HG03520 (cell line): ENCODE data around the gene RC3H2.
"Not testable (repeated sequence)": the region's sequence is repeated elsewhere in the genome, so short reads cannot be mapped to it uniquely, and the experiment has no call there.

Experiments used
- ATAC-seq: cut with Tn5 transposase; IDR thresholded peaks from one replicate; pipeline ENCODE4 v1.9.1; 2021; ENCODE audit warnings: mild to moderate bottlenecking, moderate library complexity; ENCODE audit not compliant: unreplicated experiment

RC3H2 gene

DNA sequence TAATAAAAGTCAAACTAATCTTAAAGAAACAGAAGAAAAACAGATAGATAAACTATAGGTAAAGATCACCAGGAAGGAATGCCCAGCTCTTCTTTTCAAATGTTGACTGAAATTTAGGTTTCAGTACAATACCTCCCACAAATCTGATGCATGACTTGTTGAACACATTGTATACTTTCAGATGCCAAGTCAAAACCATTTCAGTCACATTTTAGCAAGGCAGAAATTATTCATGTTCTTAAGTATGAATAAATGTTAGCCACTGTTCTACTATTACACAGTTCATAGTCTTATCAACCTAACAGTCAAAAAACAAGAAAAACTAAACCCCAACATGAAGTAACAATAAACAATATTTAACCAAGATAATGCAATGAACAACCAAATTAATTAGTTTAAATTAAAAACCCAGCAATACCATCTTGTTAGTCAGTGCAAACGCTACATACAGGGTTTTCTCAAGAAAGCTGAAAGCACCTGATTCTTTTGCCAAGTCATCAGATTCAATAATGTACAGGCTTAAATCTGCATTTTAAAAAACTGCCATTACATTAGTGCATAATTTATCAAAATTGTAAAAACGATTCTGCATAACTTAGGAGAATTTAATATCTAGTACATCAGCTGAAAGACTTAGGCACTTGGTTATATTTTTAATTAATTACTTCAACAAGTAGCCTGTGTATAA, 56.8 kb downstream of the RC3H2 start:
- ATAC-seq, result no peak

DNA sequence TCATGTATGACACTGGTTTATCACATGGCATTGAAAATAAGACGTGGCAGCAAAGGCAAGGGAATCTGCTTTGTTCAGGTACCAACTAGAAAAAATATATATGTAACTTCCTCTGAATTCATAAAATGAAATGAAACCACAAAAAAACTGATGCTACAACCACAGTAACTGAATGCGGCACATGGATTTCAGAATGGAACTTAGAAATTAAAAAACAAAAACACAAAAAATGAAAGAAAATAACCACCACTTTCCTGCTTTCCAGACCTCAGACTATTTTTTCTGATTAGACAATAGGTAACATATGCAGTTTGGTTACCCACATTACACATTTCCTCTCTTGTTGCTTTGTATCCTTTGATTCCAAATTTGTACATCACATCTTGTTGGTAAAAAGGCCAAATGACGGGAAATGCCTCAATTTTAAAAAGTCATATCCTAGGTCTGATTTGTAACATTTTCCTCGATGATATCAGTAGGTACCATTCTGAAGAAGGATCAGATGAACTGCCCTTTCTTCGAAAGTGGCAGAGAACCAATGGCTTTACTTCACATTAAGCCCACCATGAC, 58.7 kb downstream of the RC3H2 start:
- ATAC-seq, result no peak

DNA sequence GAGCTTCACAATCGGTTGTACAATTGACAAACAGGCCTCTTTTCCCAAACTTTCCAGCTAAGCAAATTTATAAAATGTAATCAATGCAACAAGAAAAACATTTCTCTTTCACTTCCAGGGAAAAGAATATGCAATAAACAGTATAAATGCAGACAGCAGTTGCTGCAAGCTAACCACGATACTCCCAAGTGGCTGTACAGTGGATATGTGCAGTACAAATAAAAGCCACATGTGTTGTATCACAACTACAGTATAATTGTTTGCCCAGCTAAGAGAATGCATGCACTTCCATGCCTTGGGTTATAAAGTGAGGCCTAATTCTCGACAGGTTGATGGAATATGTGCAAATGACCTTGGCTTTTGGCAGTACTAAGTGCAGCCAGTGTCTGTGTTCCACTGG, 60.0 kb downstream of the RC3H2 start:
- ATAC-seq, result no peak

DNA sequence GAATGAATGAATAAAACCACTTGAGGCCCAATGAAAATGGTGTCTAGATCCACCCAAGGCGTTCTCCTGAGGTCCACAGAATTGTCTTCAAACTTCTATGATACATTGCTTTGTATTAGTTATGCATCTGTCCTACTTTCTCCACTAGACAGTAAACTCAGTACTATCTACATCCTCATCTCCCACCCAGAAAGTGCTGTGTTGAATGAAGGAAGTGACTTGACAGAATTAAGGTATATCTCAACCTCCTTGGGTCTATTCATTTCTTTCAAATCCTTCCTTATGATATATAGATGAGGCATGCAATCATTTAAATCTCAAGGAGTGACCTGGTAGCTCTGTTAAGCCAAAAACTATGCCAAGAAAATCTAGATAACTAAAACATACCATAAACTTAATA, 61.0 kb downstream of the RC3H2 start:
- no peak for ATAC-seq

DNA sequence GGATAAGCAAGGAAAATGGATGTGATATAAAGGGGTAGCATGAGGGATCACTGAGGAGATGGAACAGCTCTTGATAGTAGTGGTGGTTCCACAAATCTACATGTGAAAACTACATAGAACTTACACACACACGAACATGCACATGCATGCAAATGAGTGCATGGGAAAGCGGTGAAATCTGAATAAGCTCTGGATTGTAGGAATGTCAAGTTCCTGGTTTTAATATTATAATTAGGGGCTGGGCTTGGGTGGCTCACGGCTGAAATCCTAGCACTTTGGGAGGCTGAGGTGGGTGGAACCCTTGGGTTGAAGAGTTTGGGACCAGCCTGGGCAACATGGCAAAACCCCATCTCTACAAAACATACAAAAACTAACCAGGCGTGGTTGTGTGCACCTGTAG, 63.7 kb downstream of the RC3H2 start:
- no peak for ATAC-seq

DNA sequence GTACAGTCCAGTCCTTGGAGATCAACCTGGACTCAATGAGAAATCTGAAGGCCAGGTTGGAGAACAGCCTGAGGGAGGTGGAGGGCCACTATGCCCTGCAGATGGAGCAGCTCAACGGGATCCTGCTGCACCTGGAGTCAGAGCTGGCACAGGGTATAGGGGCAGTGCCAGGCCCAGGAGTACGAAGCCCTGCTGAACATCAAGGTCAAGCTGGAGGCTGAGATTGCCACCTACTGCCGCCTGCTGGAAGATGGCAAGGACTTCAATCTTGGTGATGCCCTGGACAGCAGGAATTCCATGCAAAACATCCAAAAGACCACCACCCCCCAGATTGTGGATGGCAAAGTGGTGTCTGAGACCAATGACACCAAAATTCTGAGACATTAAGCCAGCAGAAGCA, 66.7 kb downstream of the RC3H2 start:
- not testable (repeated sequence) for ATAC-seq

DNA sequence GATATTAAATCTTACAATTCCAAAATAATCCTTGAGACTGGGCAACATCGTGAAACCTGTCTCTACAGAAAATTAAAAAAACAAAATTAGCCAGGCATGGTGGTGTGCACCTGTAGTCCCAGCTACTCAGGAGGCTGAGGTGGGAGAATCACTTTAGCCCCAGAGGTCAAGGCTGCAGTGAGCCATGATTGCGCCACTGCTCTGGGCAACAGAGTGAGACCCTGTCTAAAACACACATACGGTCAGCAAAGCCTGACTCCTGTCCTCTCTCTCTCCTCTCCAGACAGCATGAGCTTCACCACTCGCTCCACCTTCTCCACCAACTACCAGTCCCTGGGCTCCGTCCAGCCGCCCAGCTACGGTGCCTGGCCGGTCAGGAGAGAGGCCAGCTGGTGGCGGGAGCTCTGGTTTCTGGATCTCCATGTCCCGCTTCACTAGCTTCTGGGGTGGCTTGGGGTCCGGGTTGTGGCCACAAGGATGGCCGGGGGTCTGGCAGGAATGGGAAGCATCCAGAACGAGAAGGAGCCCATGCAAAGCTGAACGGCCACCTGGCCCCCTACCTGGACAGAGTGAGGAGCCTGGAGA, 67.8 kb downstream of the RC3H2 start:
- no peak for ATAC-seq

DNA sequence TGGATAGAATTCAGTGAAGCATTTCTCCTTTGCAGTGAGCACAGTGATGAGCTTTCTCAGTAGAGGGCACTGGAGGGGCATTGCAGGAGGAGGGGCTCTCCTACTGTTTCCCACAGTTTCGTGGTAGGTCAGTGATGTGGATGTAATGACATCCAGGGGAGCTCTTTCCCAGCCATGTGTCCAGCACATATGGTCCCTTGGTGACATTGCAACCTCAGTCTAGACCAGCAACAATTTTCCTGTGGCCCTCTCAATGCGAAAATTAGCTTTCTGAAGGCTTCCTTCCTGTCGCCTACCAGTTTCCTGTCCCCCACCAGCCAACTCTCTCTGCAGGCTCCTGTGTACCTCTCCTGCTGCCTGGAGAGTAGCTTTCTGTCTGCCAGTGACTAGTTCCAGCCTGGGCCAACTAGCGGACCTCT, 69.8 kb downstream of the RC3H2 start:
- ATAC-seq, result no peak

DNA sequence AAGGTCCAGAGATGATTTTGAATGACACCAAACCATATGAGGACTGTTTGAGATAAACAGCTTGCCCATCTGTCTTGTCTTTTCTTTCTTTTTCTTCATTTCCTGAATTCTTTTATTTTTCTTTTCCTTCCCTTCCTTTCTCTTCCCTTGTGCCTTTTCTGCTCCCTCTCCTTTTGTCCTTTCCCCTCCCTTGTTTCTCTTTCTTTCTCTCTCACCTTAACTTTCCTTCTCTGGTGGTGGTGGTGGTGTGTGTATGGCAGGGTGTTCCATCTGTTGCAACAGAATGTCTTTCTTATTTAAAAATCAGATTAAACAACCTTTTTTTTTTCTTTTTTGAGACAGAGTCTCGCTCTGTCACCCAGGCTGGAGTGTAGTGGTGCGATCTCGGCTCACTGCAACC, 73.0 kb downstream of the RC3H2 start:
- no peak for ATAC-seq

DNA sequence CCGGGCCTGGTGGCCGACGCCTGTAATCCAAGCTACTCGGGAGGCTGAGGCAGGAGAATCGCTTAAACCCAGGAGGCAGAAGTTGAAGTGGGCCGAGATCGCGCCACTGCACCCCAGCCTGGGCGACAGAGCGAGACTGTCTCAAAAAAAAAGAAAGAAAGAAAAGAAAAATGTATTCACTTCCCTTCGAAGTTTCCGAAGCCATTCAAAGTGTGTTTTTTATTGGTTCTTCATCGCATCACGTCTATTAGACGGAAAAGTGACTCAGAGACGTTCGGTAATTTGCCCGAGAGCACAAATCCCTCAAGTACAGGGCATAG, 76.2 kb downstream of the RC3H2 start:
- ATAC-seq, result not testable (repeated sequence)

DNA sequence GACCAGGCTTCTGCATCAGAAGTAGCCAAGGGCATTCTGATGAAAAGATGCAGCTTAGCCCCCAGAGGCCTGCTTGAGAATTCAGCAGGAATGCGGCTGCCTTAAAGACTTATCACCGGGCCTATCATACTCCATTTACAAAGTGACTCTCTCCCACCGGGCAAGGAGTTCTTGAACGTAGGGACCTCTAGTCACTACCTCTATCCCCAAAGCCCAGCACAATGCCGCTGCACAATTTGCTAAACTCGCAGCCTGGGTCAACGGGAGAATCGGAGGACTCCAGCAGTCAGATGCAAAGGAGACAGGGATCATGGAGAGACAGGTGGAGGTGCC, 77.4 kb downstream of the RC3H2 start:
- ATAC-seq, result peak; percentile 19

DNA sequence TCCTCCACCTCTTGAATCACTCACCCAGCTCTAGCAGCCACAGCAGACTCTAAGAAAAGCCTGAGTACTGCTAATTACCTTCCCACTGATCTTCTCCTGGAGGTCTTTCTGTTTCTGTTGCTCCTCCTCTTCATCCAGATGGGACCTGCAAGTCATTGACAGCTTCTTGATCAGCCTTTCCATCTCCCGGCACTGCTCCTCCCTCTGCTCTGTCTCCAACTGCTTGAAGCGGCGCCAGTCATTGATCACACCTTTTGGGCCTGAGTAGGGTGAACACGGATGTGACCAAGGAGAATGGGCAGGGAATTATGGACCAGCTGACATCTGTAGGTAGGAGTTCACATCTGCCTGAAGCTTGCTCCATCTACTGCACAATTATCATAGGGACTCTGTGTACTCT, 82.2 kb downstream of the RC3H2 start:
- no peak for ATAC-seq

DNA sequence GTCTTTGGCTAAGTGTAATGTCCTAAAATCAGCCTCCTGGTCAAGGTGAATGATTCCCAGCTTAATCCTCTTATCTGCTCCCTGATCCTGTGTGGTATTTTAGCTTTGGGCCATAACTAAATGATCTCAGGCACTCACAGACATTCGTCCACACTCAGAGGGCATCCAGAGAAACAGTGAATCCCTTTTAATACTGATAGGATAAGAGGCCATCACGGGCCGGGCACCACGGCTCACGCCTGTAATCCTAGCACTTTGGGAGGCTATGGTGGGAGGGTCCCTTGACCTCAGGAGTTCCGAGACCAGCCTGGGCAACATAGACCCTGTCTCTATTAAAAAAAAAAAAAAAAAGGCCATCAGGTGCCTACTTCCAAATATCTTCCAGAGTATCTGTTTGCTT, 83.1 kb downstream of the RC3H2 start:
- ATAC-seq, result no peak

DNA sequence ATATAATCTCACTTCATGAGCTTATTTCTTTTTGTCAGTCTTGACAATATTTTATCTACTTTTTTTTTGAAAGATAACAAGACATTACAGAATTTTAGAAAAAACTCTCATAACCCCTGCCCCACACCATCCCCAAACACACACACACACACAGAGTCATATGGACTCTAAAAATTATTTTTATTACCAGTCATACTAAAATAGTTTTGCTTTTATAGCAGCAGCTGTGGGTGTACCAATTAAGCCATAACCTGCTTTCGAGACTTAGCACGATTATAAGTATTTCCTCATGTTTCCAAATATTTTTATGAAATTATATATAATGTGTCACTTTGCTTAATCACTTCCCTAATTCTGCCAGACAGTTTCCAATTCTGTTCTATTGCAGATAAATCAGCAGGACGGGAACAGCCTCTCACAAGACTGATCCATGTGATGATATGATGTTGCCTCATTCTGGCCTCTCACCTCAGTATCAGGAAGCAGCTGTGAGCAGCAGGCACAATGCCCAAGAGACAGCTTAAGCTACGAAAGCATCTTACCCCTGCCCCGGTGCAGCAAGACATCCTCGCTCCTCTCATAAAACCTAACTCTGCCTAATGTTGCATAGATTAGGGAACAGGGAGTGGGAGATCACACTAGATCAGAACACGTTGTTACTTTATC, 83.7 kb downstream of the RC3H2 start:
- no peak for ATAC-seq

DNA sequence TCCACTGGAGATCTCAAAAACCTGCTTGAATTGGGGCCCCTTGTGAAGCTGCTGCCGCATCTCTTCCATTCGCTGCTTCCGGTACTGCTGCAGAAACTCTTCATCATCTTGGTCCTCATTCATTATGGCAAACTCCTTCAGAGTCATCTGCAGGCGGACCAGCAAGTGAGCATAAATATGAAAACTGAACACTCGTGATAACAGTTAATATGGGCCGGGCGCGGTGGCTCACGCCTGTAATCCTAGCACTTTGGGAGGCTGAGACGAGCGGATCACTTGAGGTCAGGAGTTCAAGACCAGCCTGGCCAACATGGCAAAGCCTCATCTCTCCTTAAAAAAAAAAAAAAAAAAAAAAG, 84.7 kb downstream of the RC3H2 start:
- ATAC-seq, result no peak

DNA sequence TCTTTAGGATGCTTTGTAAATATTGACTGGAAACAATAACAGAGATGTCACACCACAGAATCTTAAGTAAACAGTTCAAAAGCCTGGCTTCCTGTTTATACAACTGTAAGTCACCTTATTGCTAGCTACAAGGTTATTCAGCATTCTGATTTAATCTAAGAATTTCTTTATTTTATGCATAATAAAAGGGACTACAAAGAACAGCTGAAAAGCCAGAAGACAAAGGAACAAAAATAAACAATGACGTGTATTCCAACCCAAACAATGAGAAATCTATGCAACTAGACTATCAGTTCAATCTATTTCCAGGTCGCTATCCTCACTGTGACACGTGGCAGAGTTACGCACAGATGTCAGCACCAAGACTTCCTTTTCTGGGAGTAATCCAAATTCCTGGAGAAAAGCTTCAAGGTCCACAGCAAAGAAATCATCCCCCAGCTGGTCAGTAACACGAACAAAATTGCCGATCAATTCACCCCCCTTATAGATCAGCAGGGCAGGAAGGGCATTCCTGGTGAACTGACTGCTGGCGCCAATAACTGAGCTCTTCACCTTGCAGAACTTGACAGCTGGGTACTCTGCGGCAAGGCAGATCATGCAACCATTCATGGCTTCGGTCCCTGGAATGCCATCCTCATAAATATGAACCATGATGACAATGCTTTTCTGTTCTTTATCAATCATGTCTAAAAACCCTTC, 85.2 kb downstream of the RC3H2 start:
- no peak for ATAC-seq

DNA sequence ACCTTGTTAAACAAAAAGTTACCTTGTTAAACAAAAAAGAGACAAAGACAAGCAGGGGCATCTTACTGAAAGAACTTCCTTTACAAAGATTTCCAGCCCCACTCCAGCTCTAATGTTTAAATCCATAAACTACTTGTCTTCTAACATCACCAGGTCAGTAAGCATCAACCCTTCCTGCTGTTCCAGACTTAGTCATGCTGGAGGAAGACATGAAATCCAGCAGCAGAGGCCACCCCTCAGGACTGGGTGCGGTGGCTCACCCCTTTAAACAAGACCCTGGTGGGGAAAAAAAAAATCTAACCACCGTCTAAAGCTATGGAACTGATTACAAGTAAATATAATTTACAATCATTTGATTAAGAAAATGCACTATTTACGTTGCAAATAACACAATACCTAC, 85.8 kb downstream of the RC3H2 start:
- ATAC-seq, result no peak

DNA sequence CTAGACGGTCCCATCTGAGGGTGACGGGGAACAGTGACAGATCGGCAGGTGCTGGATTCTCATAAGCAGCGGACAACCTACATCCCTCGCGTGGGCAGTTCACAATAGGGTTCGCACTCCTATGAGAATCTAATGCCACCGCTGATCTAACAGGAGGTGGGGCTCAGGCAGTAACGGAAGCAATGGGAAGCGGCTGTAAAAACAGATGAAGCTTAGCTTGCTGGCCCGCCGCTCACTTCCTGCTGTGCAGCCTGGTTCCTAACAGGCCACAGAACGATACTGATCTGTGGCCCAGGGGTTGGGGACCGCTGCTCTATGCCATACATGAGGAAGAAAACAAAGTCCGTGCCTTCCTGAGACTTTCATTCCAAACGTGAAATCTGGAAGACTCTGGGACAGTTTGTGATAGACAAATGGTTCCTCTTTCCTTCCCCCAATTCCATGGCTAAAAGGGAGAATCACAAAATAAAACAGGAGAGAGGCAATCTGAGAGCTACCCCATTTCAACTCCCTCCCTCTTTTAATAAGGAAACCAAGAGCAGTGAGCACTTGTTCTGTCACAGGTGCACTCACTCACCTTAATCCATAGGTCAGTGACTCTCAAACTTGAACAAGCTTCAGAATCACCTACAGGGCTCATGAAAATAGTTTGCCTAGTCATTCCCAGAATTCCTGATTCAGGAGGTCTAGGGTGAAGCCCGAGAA, 88.8 kb downstream of the RC3H2 start:
- ATAC-seq, result no peak

DNA sequence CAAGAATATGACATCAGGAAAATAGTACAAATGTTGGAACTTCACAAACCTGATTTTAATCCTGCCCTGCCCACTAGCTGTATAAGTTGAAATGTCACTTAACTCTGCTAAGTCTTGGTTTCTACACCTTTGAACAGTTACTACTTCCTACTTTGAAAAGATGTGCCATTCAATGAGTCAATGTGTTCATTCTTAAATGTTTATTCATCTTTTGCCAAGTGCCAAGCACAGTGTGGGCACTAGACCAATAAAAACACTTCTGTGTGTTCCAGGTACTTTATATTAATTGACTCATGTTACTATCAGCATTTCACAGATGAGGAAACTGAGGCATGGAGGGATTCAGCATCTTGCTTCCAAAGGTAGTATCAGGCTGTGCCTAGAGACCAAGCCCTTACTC, 89.6 kb downstream of the RC3H2 start:
- ATAC-seq, result no peak

DNA sequence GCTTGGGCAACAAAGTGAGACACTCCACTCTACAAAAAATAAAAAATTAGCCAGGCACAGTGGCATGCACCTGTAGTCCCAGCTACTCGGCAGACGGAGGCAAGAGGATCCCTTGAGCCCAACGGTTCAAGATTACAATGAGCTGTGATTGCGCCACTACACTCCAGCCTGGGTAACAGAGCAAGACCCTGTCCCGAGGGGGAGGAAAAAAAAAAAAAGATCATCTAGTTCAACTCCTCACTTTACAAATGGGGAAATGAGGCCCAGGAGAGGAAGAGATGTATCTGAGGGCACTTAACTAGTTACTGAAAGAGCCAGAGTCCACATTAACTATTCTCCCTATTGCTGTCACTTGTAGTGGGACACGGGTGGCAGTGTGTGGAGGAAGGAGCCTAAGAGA, 90.6 kb downstream of the RC3H2 start:
- ATAC-seq, result no peak

DNA sequence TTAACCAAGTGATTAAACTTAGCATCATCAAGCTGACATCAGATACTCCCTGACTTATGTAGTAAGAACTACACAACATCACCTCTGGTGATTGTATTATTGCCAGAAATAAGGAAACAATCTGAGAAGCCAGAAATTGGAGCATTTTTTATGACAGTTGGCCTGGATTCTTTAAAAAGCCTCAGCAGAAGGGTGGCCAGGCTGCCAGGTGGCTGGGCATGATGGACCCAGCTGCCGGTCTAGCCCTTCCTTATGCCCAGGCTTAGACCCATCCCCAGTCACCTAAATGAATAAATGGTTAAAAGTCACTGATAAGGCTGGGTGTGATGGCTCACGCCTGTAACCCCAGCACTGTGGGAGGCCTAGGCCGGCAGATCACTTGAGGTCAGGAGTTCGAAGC, 92.4 kb downstream of the RC3H2 start:
- ATAC-seq, result no peak
